Endothelial cell of hepatic sinusoid (primary cell): ENCODE results near the gene IL12RB1.

ENCODE experiments used
- in situ Hi-C: cut with HindIII; loops from 2 replicates; pipeline ENCODE4 v1.10.0; 2017; ENCODE audit warnings: low sequenced_read_pairs

Gene IL12RB1

DNA sequence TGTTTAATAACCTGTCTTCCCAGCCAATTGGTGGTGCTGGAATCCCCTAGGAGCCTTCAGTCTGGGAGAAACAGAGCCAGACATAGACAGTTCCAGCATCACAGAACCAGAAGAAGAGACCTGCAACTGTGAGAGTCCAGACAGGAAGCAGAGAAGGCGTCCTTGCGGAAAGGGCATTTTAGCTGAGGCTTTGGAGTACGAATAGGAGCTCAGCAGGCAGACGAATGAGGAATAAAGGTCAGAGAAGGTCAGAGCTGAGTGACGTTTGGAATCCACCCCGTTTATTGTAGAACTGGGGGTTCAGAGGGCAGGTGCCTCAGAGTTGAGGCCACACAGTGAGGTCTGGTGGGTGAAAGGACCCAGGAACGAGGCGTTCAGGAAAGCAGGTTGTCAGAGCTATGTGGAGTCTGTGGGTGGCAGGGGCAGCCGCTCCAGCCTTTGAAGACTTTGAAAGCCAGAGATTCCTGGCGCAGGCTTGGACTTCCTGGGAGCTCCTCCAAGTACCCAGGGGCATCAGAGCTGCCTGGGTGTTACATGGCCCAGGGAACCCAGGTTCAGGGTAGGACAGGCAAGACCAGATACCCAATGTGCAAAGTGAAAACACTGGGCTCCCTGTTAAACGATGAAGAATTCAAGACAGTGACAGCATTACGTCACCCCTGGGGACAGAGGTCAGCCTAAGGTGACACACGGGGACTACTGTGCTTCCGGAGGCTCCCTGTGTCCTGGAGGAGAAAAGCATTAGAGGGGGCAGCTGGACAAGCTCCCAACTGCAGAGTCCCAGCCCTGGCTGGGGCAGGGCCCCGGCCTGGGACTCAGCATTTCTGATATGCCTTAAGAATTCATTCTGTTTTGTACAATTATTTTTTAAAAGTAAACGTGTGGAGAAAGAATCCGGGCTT, 73.3 kb downstream of the IL12RB1 start:
- in situ Hi-C loops: no loop called here

DNA sequence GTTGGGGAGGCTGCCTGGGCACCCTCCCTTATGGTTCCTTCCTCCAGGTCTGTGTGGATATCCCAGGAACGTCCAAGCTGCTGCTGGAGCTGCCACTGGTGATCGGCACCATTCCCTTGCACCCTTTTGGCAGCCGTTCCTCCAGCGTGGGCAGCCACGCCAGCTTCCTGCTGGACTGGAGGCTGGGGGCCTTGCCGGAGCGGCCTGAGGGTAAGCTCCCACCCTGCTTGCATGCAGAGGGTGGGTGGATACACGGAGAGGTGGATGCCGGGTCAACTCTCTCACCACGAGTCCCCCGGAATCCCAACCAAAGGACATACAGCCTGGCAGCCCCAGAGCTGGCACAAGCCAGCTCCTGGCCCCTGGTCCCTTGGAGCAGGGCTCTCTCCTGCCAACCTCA, 76.6 kb downstream of the IL12RB1 start:
- in situ Hi-C loops: no loop called here

DNA sequence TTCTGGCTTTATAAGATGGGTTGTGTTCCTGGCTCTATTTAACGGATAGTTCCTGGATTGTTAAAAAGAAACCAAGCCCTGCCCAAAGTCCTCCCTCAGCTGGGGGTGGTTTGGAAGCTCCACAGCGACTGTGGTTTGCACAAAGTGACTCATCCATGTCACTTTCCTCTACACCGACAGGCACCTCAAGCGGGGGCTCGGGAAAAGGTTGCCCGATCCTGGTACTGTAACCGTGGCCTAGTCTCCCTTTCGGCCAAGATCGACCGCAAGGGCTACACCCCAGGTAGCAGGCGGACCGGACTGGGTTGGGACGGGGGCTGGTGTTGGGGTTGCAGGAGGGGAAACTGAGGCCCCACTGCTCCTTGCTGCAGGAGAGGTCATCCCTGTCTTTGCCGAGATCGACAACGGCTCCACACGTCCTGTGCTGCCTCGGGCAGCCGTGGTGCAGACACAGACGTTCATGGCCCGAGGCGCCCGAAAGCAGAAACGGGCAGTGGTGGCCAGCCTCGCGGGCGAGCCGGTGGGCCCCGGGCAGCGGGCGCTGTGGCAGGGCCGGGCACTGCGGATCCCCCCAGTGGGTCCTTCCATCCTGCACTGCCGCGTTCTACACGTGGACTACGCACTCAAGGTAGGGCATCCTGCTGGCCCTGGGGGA, 77.2 kb downstream of the IL12RB1 start:
- in situ Hi-C loops: loop anchor here (10.0 kb wide), 1 partner anchor 155 kb away; no protein-coding TSS in a partner anchor
